DND-41 (cell line): Measurements from ENCODE around the gene BFSP2.

Experiments
- EZH2 ChIP-seq: IDR thresholded peaks from 3 replicates; pipeline ENCODE4 v1.6.1; 2012; ENCODE audit warnings: borderline replicate concordance, low read depth, mild to moderate bottlenecking, moderate library complexity, low read length, inconsistent platforms; ENCODE audit not compliant: severe bottlenecking
- TF ChIP-seq, protein P1 (sequence below): IDR thresholded peaks from 2 replicates; pipeline ENCODE4 v1.5.1; 2012; ENCODE audit warnings: borderline replicate concordance, low read length, moderate library complexity, mild to moderate bottlenecking; ENCODE audit not compliant: poor library complexity, severe bottlenecking; ENCODE audit errors: extremely low read depth

DNA sequence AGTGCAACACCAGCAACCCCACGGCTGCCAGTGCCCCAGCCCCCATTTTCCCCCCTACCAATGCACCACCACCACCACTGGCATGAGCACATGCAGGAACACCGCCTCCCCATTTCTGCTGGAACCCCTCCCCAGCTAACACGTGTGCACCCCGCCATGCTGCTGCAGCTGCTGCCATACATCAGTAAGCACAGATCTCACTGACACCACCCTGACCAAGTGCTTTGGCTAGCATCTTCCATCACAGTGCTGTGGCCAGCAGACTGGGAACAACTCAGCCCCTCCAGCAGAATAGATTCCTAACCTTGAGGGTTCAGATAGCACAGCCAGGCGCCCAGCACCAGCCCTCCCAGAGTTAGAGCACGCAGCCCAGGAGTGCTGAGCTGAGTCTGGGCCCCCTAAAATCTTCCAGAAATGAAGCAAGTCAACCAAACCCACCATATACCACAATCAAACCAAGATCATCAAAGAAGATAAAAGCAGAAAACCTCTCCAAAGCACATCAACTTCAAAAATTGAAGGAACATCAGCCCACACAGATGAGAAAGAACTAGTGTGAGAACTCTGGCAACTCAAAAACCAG is 92.4 kb downstream of the BFSP2 start:
- TF ChIP-seq, protein P1, sequence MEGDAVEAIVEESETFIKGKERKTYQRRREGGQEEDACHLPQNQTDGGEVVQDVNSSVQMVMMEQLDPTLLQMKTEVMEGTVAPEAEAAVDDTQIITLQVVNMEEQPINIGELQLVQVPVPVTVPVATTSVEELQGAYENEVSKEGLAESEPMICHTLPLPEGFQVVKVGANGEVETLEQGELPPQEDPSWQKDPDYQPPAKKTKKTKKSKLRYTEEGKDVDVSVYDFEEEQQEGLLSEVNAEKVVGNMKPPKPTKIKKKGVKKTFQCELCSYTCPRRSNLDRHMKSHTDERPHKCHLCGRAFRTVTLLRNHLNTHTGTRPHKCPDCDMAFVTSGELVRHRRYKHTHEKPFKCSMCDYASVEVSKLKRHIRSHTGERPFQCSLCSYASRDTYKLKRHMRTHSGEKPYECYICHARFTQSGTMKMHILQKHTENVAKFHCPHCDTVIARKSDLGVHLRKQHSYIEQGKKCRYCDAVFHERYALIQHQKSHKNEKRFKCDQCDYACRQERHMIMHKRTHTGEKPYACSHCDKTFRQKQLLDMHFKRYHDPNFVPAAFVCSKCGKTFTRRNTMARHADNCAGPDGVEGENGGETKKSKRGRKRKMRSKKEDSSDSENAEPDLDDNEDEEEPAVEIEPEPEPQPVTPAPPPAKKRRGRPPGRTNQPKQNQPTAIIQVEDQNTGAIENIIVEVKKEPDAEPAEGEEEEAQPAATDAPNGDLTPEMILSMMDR, result no peak
- no peak for TF ChIP-seq EZH2
